NOMO-1 treated with DMSO at 0.1 percent for 48 hours (cell line): ENCODE measurements around the gene MRPL14.
A peak's percentile ranks its signal among the peaks of the same experiment; 100 is the strongest.

Experiments
- DNase-seq: peaks from one replicate; lab custom pipeline; 2025; ENCODE audit not compliant: unreplicated experiment; lab: John Stamatoyannopoulos, UW

Gene MRPL14

DNA sequence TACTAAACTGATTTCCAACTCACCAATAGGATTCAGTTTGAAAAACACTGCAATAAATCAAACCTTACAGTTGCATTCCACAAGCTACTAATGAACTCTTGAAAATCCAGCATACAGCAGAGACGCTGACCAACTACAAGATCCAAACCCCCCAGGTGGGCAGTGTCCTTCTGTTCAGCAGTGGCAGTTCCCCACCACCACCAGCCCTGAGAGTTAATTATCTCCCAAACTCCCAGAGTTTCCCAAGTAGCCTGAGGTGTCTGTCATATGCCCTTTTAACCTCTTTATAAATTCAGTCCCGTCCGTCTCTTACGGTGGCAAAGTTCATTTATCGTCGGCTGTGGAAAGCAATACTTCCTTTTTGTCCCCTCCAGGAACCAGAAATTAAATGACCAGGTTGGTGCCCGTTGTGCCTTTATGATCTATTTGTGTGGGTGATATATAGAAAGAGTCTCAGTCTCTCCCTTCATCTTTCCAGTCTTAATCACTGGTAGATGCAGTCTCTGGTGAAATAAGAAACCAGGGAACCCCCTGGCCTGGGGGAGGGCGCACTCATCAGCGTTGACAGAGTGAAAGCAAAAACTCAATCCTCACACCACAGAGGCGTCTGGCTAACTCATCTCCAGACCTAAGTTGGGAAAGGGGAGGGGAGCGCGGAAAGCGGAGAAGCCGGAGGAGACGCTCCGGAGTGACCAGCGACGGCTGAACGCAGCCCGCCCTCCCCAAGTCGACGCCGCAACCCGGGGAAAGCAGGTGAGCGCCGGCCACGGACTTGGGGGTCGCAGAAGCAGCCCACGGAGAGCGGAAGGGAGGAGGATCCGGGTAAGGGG is 717 bp downstream of the MRPL14 start:
- peak; percentile 37 for DNase-seq

DNA sequence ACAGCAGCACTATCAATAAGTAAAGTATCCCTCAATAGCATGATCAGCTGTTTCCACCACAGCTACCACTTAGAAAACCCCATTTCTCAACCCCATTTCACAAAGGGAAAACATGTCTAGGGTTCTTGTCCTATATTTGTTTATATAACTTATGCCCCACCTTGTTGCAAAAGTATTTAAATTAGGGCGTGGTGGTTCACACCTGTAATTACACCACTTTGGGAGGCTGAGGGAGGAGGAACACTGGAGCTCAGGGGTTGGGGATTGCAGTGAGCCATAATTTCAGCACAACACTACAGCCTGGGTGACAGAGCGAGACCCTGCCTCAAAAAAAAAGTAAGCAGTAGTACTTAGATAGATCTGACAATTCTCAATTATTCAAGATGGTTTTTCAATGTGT is 3.7 kb downstream of the MRPL14 start:
- no peak for DNase-seq

DNA sequence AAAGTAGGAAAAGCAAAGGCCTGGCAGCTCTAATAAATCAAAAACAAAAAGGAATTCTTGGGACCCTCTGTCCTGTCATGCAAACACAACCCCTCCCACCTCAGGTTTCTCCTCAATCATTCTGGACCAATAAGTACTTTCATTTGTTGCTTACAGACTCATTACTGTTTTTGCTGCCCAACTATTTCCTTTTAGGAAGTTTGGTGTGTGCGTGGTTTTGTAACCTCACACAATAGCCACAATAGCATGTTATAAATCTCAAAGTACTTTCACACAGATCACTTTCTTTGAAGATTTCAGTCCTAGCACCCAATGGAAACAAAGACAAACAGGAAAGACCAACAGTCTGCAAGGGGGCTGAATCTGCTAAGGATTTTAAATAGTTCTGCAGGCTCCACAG is 4.5 kb downstream of the MRPL14 start:
- peak; percentile 43 for DNase-seq

DNA sequence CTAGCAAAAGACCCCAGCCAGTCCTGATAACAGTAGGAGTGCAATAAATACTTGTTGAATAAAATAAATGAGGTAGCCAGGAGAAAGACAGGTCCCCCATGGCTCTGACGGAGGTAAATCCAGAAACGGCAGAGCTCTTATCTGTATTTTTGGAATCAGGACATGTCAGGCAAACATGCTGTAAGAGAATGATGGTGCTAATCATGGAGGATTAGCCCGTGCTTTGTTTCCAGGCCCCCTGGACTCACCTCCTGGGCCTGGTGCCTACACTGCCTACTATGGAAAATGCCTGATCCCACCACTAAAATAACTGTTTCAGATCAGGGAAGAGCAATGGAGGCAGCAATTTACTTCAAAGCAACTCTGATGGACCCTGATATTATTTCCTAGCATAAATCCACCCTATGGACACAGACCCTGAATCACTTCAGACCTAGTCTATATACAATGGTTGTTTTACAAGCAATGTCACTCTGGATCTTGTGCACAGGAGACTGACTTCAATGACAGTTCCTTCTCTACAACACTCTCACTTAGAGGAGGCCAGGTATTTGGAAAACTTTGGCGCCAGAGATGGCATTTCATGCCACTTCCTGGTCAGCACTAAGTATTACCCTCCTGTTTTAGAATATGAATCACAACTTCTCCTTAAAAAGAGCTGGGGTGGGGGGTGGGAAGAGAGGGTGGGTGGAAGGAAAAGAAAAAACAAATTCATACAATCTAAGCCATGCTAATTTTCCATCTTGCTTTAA is 6.4 kb downstream of the MRPL14 start:
- DNase-seq = no peak

DNA sequence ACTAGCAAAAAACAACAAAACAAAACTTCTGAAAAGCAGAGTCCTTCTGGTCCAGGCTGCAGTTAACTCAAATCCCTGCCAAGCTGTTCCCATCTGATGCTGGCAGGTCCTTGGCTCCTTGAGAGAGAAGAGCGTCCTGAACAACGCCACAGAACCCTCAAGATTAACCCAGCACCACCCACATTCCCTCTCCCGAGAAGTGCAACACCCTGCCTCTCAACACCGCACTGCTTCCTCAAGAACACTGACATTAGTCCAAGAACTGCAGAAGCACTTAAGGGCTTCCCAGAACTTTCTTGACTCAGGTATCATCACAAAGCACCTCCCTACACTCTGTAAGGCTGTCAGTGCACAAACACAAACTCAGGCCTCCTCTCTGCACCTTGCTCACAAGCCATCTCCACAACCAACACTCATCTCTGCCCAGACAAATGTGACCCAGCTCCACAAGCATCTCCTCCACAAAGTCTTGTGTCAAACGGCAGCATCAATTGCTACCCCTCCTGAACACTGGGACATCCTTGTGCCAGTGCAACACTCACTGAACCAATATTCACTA is 7.5 kb downstream of the MRPL14 start:
- no peak for DNase-seq

DNA sequence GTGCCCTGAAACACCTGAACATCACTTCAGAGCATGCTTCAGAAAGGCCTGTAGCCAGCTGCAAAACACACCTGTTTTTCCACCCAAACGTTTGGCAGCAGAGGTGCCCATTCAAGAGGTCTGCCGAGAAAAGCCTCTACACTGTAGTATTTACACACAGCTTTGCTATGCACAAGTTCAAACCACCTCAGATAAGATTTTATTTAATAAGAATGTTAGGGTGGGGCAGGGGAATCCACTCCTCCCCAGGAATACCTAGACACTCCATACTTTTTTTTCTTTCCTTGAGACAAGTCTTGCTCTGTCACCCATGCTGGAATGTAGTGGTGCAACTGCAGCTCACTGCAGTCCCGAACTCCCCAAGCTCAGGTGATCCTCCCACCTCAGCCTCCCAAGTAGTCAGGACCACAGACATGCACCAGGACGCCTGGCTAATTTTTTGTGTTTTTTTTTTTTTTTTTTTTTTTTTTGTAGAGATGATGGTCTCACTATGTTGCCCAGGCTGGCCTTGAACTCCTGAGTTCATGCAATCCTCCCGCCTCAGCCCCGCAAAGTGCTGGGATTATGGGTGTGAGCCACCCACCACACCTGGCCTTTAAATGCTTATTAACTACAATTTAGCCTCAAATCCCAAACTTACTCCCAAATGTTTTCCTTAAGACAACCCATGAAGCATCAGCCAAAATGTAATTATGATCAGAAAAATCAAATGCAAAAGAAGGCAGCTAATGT is 9.7 kb downstream of the MRPL14 start:
- DNase-seq = no peak

DNA sequence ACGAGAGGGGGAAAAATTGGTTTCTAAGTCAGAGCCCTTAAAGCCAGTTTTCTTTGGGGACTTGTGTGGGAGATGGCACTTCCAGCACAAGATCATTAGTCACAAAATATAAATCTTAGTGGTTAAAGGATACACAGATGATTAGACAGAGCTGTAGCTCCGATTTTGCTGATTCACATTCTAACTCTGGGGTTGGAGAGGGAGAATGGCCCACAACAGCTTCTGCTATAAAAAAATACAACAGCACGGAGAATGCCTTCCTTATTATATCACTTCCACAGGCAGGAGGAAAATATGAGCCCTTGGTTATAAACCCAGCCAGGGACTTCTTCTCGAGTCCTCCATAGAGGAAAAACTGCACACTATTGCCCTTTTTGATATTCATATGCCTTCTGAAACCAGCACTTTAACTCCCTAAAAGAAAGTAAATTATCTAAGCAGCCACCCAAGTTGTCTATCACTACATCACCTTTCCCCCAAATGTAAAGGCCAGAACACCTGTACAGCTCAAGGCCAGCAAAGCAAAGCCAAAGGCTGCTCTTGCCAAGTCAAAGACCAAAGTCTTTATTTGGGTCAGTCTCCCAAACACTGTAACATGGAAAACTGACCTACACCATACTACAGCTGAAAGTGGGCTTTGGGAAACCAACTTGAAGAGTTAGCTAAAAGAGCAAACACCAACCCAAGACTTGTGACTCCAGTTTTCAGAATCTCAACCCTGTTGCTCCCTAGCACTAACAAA is 10.4 kb downstream of the MRPL14 start:
- DNase-seq = no peak

DNA sequence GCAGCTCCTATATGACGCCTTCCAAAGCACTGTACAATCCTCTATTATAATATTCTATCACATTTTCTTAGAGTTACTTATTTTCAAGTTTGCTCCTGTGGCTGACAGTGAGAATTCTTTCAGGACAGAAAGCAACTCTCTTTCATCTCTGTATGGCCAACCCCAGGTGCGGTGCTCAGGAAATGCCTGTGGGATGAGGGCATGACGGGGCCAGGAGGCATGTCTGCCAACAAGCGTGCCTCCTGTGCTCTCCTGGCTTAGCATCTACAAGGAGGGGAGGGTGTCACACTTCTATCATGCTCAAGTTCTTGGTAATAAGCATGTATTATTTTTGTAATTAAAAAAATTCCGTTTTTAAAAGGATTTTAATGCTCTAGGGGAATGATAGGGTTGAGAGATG is 11.4 kb downstream of the MRPL14 start:
- DNase-seq = no peak

DNA sequence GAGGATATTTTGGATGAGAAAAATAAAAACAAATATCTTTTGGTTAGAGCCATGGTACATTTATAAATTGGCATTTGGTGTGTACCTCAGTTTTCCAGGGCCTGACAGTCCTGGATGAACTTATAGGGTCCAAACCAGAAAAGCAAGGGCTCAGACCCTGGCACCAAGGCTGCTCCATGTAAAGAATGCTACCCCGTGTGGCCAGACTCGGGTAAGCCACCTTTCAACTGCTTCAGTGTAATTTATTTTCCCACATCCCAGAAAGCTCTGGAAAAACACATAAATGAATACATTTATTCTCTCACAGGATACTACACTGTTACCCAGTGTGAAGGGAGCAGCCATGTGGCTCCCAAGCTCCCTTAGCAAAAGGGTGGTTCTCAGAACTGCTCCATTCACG is 13.8 kb downstream of the MRPL14 start:
- DNase-seq = no peak

DNA sequence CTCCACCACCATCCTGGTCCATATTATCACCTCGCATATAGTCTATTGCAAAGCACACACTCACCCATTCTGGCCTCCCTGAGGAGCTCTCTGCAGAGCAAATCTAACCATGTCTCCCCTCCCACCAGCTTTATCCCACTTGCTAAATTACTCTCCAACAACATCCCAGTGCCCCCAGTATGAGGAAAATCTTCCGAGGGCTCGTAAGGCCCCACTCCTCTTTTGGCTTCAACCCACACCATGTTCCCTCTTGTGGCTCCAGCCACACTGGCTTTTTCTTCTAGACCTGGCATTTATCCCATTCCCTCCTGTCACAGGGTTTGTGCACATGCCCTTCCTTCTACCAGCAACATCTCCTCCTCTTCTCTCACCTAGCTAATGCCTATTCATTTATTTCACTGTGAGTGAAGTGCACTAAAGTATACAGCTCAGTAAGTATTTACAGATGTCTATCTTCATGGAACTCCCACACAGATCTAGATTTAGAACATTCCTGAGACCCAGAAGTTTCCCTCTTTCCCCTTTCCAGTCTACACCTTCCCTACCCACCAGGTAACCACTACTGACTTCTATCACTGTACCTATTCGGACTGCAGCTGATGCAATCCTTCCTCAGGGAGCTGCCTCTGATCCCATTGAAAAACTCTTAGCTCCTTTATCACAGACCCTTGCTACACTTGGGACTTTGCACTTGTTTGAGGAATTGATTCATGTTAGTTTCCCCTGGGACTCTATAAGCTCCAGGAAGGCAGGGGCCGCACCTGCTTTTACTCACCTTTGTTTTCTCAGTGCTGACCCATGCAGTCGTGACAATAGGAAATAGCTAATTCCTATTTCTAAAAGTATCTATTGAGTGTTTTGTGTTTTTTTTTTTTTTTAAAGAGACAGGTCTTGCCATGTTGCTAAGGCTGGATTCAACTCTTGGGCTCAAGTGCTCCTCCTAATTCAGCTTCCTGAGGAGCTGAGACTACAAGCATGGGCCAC is 15.5 kb downstream of the MRPL14 start:
- no peak for DNase-seq

DNA sequence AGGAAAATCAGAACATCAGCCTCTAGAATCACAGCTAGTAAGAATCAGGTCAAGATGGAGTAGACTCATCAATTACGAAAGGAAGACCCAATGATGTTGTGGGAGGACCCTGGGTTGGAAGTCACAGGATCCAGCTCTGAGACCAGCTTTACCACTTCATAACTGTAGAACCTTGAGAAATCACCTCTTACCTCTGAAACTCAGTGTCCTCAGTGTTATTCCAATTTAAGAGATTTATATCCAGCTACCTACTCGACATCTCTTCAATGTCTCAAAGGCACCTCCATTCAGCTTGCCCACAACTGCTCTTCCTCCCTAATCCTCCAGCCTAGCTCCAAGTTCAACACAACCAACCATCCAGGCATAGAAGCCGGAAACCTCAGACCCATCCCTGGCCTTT is 16.3 kb downstream of the MRPL14 start:
- no peak for DNase-seq

DNA sequence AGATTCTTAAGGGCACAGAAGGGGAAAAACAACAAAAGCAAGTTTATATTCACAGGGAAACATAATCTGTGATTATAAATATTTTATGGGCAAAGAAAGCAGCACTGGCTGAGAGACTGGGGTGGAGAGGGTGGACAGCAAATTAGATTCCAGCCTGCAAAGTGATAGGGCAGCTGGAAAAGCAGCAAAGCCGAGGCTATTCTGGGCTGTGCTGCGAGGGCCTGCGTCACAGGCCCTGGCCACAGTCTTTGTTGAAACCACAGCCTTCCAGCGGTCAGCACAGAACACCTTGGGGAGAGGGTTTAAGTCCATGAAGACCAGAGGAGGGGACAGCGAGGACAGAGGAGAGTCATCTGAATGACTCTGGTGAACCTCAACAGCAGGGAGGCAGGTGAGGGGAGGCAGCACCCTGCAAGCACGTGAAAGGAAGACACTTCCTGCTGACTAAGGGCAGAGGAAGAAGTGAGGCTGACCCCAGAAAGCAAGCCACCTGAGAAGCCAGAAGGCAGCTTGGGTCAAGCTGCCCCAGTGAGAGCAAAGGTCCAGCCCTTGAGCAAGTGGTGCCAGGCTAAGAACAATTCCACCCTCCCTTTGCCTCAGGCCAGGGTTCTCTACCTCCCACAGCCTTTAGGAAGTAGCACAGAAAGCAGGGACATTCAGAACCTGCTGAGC is 17.1 kb downstream of the MRPL14 start:
- no peak for DNase-seq

DNA sequence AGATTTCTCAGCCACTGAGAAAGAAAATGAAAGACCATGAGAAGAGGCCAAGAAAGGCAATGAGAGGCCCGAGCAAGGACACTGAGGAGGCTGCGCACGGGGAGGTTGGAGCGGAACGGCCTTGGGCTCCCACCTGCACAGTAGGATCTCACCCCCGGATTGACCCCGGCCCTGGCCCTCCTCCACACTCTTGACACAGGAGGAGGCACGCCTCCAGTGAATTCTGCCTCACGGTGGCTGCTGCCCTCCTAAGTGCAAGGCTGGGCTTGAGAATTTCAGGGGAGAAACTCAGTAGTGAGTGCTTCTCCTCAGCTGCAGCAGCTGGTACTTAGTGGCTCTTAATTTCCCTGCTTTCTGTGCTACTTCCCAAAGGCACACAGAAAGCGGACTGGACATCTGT is 18.0 kb downstream of the MRPL14 start:
- no peak for DNase-seq

DNA sequence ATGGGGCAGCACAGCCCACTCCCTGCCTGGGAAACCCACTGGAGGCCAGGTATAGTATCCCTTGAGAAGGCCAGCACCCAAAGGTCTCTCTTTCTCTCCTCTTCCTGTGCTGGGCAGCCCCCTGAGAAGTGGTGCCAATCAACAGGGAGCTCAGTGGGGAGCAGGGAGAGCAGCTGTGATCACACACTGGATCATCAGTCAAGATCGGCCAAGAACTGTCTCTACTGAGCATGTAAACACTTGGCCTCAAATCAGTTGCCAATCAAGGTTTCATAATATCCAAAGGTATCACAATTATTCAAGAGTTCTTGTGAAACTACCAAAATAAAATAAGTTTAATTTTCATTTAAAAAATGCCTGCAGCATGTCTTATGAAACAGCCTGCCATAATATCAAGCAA is 18.8 kb downstream of the MRPL14 start:
- no peak for DNase-seq

DNA sequence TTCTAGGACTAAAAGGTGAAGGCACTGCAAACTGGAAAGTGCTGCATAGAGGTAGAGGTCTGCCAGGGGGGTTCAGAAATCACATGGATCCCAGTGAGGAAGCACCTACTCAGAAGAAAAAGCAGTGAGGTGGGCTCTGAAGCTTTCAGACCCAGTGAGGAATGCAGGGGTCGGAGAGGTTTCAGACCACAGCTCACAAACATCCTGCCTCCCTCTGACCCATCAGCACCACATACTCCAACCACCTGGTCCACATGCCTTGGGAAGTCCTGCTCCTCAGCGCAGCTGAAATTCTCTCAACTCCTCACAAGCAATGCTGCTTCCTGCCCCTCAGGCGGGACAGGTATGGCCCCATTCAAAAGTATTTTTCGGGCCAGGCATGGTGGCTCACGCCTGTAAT is 20.2 kb downstream of the MRPL14 start:
- no peak for DNase-seq

DNA sequence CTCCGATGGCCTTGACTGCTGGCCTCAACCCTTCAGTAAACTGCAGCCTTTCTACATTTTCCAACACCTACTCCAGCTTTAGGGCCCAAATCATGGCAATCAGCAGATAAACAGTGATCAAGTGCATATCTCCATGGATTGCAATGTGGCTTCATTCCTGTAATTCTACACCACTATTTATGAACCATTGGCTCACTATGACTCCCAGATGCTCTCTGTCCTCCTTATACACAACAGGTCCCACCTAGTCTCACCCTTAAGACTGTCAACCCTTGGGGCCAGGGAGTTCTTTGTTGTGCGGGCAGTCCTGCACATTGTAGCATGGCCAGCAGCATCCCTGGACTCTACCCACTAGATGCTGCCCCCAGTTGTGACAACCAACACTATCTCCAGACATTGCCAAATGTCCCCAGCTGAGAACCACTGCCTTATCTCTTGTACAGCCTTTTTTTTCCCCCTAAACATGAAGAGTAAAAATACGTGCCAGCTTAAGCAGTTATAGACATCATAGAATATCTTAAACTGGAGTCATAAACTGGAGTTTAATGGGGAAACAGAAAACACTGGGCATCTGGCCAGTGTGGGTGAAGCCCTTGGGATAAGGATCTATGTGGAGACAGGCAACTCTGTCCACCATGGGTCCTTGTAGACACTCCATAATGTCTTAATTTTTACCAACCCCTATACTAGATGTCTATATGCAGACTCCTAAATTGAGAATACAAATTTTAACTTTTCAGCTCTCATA is 21.1 kb downstream of the MRPL14 start:
- DNase-seq = no peak

DNA sequence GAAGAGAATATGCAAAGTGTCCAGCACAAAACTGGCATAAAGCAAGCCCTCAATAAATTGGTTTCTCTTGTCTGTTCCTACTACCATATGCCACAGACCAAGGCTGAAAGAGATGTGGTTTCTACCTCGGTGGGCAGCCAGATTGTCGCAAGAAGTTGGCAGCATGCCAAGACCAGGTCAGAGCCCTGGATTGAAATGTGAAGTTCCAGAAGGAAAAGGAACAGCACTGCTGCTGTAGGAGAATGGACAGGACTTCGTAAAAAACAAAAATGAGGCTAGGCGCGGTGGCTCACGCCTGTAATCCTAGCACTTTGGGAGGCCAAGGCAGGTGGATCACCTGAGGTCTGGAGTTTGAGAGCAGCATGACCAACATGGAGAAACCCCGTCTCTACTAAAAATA is 22.1 kb downstream of the MRPL14 start:
- DNase-seq = no peak

DNA sequence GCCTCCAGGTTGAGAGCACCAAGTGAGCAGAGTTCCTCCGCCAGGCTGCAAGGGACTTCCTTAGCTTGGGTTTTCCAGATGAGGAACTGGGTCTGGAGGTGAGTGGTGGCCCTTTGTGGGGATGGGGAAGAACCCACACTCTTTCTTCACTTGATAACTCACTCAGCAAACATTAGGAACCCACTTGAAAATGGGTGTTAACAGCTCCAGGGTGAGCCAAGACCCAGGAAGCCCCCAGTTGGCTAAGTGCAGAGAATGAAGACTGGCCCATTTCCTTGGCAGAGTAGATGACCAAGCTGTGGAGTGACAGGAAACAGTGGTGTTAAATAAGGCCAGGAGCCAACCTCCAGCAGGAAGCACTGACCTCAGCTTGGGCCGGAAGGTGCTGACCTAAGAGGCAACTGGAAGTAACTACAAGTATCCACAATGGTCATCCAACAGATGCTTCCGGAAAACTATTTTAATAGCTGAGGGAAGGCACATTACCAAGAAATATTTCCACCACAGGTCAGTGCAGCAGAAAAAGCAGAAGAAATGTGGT is 22.7 kb downstream of the MRPL14 start:
- no peak for DNase-seq
